Epithelial cell of proximal tubule (primary cell): ENCODE results near the gene RASGRP3. TPM values are rescaled to one million over a fixed set of nuclear protein-coding genes. Genes with fewer than 3 reads are reported as not detected.

ENCODE experiments used
- DNase-seq: peaks from one replicate; pipeline ENCODE4 v3.0.0-alpha.2; 2011; ENCODE audit warnings: low read depth
- H3K4me3 ChIP-seq: 2 replicates; pipeline ENCODE4 v1.5.1; 2011; ENCODE audit warnings: low read depth, mild to moderate bottlenecking, low read length
- total RNA-seq: library from RNA; depleted of rRNA; stranded (reverse); fragments of >200 nt; gene quantifications from 2 replicates; pipeline ENCODE4 v1.2.3, GENCODE V29; 2015
- TF ChIP-seq, protein P1 (sequence below): conservative IDR thresholded peaks from 2 replicates; pipeline ENCODE4 v1.5.1; 2012; ENCODE audit warnings: low read depth, mild to moderate bottlenecking, low read length

The RASGRP3 gene
- total RNA-seq, 1 donor from 2014 or later = 1.1 TPM

DNA sequence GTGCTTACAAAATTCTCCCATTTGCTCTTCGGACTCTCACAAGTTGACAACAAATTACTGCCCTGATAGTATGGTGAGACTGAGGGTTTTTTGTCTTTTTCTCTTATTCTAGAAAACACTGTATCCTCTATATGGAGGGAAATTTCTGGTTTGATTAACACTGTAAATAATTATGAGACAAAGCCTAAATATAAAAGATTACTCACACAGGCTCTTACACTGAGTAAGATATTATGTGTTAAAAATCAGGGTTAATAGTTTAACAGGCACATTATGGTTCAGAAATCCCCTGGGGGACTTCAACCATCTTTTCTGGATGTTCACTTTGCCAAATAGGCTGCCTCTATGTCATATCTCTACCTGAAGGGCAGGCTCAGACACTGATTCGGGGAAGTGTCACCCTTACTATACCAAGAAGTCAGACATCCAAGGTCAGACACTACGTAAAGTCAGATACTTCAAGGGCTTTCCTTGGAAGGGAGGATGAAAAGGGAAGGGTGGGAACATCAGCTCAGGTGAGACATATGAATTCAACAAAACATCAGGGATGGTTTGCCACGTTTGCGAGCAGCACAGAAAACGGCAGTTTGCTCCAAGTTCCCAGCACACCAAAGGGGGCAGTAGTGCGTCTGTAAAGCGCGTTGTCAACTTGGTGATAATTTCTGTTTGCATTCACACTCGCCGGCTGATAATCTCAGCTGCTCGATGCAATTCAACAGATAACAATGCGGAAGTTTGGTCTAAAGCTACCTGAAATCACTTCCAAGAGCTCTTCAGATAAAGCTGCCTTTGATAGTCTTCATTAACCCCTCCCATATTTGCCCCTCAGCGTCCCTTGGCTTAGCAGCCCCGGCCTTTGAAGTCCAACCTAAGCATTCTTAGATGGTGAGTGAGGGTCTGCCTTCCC lies 972 bp upstream of the RASGRP3 start:
- H3K4me3 ChIP-seq = peak overlapping the region; percentile 59
- DNase-seq = peak; percentile 56
- TF ChIP-seq, protein P1, sequence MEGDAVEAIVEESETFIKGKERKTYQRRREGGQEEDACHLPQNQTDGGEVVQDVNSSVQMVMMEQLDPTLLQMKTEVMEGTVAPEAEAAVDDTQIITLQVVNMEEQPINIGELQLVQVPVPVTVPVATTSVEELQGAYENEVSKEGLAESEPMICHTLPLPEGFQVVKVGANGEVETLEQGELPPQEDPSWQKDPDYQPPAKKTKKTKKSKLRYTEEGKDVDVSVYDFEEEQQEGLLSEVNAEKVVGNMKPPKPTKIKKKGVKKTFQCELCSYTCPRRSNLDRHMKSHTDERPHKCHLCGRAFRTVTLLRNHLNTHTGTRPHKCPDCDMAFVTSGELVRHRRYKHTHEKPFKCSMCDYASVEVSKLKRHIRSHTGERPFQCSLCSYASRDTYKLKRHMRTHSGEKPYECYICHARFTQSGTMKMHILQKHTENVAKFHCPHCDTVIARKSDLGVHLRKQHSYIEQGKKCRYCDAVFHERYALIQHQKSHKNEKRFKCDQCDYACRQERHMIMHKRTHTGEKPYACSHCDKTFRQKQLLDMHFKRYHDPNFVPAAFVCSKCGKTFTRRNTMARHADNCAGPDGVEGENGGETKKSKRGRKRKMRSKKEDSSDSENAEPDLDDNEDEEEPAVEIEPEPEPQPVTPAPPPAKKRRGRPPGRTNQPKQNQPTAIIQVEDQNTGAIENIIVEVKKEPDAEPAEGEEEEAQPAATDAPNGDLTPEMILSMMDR = peak; percentile 84

DNA sequence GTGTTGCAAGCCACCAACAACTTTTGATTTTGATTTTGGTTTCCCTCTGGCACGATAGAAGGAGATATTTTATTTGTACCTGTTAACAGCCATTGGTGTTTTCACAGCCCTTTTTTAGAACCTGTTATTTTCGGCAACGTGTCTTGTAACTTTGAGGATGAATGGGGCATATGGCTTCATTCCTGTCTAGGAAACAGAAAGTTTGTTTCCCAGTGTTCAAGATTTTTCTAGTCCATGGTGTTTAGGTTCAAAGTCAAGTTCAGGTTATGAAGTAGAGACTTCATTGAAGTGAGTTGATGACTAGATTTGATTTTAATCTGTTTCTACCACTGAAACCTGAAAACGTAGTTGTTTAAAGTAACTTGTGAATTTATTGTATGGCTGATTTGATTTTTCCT lies 343 bp downstream of the RASGRP3 start:
- DNase-seq = no peak
- H3K4me3 ChIP-seq = peak overlapping the region; percentile 59
- TF ChIP-seq, protein P1 = no peak

DNA sequence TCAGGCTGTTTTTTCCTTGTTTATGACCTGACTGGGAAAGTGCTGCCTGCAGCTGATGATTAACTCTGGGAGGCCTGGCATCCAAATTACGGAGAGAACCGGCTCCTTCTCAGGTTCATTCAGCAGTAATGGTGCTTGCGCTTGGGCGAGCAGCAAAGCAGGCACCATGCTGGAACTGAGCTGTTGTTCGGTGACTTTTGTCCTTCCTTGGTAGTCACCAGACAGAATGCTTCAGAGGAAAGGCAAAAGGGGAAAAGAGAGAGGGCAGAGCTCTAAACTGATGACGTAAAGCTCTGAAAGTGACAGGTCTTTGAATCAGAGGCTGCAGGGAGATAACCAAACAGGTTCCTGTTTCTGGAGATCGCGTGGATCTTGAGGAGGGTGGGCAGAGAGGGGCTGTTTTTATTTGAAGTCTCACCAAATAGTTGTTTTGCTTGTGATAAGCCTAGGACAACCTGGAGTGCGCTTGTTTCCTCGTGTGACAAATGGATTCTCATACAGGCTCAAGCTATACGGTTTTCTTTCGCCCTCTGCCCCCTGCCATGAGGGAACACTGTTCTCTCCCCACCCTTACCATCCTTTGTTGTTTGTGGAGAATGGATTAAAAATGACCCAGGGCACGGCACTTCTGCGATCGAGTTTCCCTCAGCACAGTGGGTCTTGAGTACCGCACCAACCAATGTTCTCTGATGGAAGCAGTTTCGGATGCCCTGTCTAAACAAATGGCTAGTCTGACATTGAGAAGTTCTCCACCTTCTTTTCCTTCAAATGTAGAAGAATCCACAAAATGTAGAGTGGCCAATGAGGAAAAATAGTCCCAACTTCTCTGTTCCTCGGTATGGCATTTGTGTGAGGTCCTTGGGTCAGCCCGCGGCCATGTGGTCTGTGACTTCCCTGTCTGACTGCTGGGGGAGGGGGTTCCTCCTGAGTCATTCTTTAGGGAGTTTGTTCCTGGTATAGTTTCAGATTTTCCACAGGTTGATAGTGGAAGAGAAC lies 1.3 kb downstream of the RASGRP3 start:
- peak overlapping the region; percentile 59 for H3K4me3 ChIP-seq
- TF ChIP-seq, protein P1 = no peak
- DNase-seq = peak; percentile 37

DNA sequence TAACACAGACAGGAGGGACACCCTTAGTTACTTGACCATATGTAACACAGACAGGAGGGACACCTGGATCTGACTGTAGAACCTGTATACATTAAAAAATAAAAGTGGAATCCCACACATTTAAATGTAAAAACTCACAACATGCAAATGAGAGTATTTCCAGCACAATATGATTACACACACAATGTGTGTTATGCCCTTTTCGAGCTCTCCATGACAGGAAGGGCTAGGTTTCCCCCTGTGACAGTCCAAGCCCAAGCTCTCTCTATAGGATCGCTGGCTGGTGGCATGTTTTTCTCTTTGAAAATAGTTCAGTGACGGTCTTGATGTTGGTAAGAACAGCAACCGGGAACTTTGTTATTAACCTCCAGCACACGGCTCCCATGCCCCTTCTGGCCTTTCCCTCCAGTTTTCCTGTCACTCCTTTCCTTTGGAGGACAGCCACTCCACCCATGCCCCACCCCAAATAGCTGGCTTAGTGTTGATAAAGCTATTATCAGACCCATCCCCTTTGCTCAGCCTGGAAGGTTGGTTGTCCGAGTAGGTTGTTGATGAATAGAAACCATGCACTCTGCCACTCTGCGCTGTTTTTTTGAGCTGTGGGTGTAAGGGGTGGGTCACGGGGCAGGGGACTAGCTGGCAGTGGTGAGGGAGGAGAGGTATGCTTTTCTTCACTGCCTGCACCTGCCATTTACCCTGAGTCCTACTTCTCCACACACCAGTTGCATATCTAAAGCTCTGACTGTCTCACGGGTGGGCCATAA lies 2.7 kb downstream of the RASGRP3 start:
- TF ChIP-seq, protein P1 = no peak
- no peak for DNase-seq
- H3K4me3 ChIP-seq = no peak overlapping the region

DNA sequence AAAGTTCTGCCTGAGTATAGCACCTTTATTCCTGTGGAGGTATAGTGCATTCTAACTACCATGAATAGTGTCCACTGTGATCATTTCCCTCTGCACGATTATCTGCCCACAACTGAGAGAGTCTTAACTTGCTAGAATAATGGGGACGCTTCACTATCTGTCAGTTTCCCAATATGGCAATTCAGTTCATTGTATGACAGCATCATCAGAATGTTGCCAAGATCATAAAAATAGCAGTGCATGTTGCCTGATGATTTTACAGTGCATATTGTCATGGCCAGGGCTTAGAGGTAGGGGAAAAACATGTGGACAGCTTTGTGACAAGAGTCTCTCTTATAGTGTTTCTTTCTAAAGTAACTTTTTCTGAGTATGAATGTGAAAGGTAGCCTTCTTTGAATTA lies 6.1 kb downstream of the RASGRP3 start:
- H3K4me3 ChIP-seq = no peak overlapping the region
- DNase-seq = no peak
- TF ChIP-seq, protein P1 = no peak

DNA sequence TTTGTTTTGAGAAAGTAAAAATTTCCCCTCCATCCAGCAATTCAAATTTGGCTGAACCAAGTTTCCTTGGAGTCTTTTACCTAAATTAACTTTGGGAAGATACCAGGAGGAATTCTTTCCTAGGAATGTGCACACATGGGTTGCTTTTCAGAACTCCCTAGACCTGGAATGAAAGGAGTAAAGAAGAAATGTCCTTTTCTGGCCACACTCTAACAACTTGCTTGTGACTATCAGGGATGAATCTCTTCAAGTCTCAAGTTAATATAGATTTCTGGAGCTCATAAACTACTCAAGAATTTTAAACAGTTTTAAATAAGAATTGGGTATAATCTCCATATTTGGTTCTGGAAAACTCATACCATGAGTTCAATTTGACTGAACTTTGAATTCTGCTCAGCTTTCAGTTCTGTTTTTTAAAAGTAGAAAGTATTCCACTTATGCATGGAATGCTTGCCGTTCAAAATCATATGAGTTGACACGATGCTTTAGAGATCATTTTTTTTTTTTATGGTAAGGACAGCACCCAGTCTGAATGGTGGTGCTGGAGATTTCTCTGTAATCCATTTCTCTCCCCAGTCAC lies 7.7 kb downstream of the RASGRP3 start:
- TF ChIP-seq, protein P1 = no peak
- no peak overlapping the region for H3K4me3 ChIP-seq
- no peak for DNase-seq
